Stimulated activated CD8-positive, alpha-beta memory T cell treated with anti-CD3 and anti-CD28 coated beads, Interleukin-15, amount 100 ng/mL, for 4 hours (primary cell): ENCODE results near the gene PDCD2L.
"Not testable (repeated sequence)": the region's sequence is repeated elsewhere in the genome, so short reads cannot be mapped to it uniquely, and the experiment has no call there.

Experiments used
- DNase-seq, 2 donors: peaks; one replicate each; pipeline ENCODE4 v3.0.0-alpha.2; 2020; ENCODE audit warnings: low read depth in 2 of 2

PDCD2L gene

DNA sequence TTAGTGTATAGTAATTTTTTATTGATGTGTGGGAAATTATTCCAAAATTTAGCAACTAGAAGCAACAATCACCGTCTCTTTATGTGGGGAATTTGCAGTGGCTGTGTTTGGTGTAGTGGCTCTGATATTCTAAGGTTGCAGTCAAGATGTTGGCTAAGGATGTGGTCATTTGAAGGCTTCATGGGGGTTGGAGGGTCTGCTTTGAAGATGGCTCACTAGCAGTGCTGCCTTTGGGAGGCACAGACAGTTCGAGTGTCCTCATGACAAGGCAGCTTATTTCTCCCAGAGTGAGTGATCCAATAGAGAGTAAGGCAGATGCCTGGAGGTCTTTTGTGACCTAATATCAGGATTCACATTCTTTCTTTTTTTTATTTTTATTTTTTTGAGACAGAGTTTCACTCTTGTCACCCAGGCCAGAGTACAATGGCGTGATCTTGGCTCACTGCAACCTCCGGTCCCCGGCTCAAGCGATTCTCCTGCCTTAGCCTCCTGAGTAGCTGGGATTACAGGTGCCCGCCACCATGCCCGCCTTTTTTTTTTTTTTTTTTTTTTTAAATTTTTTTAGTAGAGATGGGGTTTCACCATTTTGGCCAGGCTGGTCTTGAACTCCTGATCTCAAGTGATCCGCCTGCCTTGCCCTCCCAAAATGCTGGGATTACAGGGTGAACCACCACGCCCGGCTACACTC is 30.5 kb upstream of the PDCD2L start:
- no peak for DNase-seq

DNA sequence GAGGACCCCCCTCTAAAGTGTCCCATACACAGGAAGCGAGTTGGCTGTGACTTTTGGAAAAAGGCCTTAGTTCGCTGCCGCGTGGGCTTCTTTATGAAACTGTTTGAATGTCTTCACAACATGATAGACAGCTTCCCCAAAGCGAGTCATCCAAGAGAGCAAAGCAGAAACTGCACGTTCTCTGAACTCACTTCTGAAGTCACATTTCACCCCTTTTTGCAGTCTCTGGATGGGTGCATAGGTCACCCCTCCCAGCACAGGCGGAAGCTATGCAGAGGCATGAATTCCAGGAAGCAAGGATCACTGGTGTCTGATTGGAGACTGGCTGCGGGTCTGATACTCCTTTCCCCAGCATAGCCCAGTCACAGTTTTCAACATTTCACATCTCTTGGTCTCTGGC is 28.6 kb upstream of the PDCD2L start:
- no peak for DNase-seq

DNA sequence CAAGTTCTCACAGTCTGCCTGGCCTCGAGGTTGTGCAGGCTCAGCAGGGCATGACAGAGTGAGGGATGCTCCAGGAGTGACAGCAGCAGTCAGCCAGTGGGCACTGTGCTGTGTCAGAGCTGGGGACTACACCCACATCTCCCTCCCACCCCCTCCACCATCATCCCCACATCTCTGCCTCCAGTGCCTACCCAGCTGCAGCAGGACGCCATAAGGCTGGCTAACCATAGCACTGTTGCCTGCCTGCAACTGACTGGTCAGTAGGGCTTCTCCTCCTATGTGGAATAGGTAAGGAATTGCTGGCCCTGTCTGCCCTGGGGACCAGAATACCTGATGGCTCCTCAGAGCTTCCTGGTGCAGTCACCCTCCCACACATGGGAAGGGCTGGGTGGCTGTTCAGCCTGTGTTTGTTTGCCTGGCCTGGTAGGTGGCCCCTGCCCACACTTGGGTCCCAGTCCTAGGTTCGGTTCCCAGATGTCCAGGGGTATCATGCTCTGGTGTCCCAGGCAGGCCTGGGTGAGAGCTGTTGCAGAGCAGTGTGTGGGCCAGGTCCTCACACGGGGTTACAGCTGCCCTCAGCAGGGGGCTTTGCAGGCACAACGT is 23.5 kb upstream of the PDCD2L start:
- DNase-seq = no peak

DNA sequence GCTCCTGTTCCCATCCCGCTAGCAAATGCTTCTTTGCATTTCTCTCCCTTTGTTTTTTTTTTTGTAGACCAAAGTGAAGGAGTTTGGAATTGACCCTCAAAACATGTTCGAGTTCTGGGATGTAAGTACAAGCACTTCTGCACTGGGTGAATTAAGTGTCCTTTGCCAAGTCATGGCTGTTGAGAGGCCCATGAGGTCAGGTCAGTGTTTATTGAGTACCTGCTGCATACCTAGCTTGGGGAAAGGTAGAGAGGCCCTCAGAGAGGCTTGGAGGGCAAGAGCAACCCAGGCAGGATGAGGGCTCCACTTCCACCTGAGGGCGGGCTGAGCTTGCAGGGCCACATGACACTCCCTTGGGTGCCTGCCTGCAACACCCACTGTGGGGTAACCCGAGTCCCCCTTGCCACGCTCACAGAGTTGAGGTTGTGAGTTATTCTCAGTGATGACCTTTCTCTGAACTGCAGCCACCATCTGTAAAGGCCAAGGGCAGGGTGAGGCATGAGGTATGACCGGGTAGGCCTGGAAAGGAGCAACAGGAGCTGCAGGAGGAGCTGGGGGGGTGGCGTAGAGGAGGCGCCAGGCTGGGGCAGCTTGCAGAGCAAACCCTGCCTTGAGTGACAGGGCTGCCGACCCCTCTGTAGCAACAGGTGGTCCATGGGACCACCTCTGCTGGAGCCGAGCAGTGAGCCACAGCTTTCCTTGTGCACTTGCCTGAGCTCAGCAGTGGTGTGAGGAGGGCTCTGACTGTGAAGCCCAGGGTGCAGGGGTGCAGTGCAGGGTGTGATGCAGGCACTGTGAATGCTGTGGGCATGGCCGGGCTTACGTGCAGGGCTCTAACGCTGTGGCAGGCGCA is 22.6 kb upstream of the PDCD2L start:
- DNase-seq = no peak

DNA sequence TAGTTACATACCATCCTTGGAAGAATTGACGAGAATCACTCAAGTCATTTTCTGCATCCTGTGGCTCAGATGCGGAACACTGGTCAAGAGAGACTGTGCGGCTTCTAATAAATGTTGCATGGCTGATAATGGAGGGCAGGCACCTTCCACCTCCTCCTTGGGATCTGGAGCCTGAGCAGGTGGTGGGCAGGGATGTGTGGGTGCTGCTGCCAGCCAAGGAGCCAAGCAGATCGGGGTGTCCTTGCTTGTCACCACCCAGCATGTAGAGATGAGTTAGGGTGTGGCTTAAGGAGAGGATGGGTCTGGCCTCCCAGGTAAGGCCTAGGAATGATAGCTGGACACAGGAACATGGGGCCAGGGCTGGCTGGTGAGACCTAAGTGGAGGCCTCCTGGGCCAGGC is 21.7 kb upstream of the PDCD2L start:
- DNase-seq = no peak

DNA sequence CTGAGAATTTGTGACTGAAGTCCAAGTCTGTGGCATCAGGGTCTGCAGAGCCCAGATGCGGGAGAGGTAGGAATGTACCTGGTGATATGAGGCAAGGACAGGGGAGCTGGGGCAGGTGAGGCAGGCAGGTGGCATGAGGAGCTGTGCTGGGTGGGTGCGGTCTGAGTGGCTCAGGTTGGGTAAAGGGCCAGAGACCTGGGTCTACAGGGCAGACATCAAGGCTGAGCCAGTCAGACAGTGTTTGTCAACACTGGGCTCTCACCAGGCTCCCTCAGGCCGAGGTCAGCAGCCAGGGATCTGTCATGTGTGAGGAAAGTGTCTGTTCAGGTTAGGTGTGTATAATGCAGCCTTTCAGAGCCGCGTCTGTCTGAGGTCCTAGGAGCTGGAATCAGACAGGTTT is 20.6 kb upstream of the PDCD2L start:
- DNase-seq = no peak

DNA sequence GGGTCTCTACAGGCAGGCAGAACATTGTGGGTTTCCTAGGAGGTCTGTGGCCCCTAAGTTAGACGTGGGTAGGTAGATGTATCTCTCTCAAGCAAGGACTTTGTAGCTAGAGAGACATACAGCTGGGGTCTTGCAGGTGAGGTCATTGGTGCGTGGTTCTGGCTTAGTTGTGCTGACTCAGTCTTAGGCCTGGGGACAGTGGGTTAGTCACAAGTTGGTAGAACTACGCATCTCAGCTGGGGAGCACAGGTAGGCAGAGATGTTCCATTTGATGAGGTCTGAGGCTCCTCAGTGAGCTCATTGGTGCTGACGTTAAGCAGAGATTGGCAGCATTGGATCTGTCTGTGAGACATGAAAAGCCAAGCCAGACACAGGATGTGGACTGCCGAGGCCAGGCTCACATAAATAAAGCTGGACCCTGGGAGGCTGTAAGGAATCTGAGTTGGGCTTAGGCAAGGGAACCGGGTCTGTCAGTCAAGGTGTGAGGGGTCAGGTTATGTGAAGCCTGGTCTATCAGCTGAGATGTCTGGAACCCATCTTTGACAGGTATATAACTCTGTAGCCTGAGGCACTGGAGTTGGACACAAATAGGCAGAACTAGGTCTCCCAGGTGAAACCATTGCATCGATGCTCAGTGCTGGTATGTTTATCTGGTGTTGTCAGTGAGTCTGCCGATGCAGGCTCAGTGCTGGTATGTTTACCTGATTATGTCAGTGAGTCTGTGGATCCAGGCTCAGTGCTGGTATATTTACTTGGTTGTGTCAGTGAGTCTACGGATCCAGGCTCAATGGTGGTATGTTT is 17.4 kb upstream of the PDCD2L start:
- no peak for DNase-seq

DNA sequence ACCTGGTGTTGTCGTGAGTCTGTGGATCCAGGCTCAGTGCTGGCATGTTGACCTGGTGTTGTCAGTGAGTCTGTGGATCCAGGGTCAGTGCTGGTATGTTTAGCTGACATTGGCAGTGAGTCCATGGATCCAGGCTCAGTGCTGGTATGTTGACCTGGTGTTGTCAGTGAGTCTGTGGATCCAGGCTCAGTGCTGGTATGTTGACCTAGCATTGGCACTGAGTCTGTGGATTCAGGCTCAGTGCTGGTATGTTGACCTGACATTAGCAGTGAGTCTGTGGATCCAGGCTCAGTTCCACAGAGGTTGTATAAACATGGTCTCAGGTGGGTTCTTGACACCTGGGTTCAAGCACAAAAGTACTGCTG is 16.8 kb upstream of the PDCD2L start:
- no peak for DNase-seq

DNA sequence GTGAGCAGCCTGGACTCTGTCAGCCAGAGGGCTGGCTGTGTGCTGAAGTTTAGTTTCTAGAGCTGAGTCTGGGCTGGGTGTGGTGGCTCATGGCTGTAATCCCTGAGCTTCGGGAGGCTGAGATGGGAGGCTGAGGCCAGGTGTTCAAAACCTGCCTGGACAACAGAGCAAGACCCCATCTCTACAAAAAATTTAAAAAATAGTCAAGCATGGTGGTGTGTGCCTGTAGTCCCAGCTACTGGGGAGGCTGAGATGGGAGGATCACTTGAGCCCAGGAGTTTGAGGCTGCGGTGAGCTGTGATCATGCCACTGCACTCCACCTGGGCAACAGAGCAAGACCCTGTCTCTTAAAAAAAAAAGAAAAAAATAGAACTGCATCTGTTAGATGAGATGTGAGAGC is 15.5 kb upstream of the PDCD2L start:
- DNase-seq = not testable (repeated sequence)

DNA sequence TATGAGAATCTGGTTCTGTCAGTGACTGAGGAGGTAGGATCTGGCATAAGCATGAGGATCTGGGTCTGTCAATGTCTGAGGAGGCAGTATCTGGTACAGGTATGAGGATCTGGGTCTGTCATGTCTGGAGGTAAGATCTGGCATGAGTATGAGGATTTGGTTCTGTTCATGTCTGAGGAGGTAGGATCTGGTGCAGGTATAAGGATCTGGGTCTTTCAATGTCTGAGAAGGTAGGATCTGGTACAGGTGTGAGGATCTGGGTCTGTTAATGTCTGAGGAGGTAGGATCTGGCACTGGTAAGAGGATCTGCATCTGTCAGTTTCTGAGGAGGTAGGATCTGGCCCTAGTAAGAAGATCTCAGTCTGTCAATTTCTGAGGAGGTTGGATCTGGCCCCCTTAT is 12.4 kb upstream of the PDCD2L start:
- DNase-seq = no peak

DNA sequence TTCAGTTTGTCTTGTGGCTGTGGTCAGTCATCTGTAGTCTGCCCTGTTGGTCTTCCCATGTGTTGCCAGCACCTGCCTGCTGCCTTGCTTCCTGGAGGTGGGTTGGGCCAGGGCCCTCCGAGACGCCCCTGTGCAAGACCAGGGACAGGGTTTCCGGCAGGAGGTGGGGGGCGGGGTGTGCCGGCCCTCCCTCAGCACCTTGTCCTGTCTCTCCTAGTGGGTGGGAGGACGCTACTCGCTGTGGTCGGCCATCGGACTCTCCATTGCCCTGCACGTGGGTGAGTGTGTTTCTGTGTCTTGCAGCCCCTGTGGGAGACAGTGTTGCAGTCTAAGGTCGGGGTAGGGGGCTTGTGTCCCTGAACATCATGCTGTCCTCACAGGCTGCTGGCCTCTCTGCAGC is 11.2 kb upstream of the PDCD2L start:
- DNase-seq = no peak

DNA sequence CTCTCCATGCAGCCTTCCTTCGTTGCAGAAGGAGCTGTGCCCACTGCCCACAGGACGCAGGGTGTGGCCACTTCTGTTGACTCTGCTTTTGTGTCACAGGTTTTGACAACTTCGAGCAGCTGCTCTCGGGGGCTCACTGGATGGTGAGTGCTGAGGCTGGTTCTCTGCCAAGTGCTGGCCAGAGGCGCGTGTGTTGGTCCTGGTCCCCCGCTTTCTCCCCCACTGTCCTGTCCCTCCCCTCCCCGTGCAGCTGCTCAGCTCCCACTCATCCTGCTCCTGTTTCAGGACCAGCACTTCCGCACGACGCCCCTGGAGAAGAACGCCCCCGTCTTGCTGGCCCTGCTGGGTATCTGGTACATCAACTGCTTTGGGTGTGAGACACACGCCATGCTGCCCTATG is 10.6 kb upstream of the PDCD2L start:
- DNase-seq = no peak

DNA sequence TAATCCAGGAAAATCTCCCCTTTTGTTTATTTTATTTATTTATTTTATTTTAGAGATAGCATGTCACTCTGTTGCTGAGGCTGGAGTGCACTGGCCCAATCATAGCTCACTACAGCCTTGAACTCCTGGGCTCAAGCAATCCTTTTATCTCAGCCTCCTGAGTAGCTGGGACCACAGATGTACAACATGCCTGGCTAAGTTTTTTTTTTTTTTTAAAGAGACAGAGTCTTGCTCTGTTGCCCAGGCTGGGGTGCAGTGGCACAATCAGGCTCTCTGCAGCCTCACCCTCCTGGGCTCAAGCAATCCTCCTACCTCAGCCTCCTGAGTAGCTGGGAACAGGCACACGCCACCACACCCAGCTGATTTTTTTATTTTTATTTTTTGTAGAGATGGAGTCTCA is 6.3 kb upstream of the PDCD2L start:
- DNase-seq = no peak

DNA sequence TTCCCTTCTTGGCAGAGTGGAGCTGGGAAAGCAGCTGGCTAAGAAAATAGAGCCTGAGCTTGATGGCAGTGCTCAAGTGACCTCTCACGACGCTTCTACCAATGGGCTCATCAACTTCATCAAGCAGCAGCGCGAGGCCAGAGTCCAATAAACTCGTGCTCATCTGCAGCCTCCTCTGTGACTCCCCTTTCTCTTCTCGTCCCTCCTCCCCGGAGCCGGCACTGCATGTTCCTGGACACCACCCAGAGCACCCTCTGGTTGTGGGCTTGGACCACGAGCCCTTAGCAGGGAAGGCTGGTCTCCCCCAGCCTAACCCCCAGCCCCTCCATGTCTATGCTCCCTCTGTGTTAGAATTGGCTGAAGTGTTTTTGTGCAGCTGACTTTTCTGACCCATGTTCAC is 4.3 kb upstream of the PDCD2L start:
- DNase-seq = no peak

DNA sequence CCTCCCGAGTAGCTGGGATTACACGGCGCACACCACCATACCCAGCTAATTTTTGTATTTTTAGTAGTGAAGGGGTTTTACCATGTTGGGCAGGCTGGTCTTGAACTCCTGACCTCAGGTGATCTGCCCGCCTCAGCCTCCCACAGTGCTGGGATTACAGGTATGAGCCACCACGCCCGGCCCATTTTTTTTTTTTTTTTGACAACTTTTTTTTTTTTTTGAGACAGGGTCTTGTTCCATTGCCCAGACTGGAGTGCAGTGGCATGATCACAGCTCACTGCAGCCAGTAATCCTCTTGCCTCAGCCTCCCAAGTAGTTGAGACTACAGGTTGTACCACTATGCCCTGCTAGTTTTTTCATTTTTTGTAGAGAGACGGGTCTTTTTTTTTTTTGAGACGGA is 3.4 kb upstream of the PDCD2L start:
- DNase-seq = not testable (repeated sequence)

DNA sequence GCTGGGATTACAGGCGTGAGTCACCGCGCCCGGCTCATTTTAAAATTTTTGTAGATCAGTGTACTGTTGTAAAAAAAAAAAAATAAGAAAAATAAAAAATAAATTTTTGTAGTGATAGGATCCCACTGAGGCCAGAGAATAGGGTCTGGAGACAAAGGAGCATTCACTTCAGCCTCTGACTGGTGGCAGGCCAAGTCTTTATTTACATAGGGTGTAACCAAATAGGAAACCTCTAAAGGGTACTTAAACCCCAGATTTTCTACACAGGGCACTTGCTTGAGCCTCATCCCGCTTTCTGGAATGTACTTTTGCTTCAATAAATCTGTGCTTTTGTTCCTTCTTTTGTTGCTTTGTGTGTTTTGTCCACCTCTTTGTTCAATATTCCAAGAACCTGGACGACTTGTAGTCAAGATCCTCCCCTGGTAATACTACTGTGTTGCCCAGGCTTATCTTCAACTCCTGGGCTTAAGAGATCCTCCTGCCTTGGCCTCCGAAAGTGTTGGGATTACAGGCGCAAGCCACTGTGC is 2.1 kb upstream of the PDCD2L start:
- DNase-seq = no peak

DNA sequence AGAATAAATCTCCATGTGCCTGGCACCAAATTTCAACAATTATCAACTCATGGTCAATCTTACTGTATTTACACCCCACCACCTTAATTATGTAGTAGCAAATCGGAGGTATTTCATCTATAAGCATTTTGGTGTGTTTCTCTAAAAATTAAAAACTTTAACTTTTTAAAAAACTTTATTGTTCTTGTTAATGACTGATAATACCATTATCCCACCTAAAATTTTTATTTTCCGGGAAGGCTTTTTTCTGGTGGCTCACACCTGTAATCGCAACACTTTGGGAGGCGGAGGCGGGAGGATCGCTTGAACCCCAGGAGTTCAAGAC is 453 bp upstream of the PDCD2L start:
- DNase-seq = no peak

DNA sequence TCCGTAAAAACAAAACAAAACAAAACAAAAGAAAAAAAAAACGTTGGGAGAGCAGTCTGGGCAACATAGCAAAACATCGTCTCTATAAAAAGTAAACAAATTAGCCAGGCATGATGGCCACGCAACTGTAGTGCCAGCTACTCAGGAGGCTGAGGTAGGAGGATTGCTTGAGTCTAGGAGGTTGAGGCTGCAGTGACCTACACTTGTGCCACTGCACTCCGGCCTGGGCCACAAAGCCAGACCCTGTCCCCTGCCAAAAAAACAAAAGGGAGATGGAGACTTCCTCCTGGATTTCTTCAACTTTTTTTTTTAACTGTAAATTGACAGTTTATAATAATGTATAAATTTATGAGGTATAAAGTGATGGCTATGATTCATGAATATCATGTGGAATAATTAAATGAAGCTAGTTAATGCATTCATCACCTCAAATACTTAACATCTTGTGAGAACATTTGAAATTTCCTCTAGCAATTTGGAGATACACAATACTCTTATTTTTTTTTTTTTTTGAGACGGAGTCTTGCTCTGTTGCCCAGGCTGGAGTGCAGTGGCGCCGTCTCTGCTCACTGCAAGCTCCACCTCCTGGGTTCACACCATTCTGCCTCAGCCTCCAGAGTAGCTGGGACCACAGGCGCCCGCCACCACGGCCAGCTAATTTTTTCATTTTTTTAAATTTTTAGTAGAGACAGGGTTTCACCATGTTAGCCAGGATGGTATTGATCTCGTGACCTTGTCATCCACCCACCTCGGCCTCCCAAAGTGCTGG is 1.9 kb downstream of the PDCD2L start:
- DNase-seq = no peak

DNA sequence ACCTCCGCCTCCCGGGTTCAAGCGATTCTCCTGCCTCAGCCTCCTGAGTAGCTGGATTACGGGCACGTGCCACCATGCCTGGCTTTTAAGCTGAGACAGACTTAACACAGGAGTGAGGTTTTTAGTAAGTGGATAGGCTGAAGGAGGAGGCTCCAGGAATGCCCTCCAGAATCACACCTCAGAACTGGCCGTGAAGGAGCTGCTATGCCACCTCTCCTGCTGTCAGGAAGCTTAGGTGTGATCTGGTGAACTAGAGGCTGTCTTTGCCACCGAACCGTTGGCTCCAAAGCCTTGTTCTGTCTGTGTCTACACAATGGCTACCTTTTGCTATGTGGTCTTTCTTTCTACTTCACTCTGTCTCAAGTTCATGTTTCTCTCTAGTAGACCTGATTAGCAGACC is 4.2 kb downstream of the PDCD2L start:
- no peak for DNase-seq

DNA sequence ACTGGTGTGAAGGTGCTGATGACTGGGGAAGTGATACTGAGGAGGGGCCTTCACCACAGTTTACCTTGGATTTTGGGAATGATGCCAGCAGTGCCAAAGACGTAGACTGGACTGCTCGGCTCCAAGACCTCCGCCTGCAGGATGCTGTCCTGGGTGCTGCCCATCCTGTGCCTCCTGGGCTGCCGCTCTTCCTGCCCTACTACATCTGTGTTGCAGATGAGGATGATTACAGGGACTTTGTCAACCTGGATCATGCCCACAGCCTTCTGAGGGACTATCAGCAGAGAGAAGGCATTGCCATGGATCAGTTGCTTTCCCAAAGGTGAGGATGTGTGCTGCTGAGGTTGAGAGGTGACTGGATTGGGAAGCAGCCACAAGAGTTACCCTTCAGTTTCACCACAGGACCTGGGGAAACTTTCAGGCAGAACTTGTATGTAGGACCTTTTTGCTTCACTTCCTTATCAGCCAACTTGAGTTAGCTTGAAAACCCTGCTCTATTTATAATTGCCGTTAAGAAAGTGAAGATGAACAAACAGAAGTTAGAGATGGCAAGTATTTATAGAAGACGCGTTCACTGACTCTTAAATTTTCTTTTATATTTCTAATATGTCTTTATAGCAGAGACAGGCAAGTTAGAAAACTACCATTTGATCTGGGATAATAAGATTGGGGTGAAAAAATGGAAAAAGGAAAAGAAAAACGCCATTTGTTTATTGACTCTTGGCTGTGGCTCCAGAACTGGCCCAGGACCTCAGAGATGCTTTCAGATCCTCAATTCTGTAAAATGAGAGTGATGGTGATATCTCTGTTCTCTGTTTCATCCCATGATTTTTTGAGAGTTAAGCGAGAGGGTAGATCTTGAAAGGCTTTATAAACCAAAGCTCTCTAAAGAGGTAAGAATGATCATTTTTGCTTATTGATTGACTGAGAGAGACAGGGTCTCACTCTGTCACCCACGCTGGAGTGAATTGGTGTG is 5.3 kb downstream of the PDCD2L start:
- no peak for DNase-seq
